Breast epithelium (tissue), 4 donors: ENCODE results near the gene STRADA. TPM values are rescaled to one million over a fixed set of nuclear protein-coding genes. Genes with fewer than 3 reads are reported as not detected.
A peak's percentile ranks its signal among the peaks of the same experiment; 100 is the strongest.

Experiments
- DNase-seq, 2 donors: peaks; one replicate each; pipeline ENCODE4 v3.0.0-alpha.2; 2019; ENCODE audit warnings: low spot score in 2 of 2
- H3K27ac ChIP-seq, 2 donors: fragments of 200-600 bp; sonication (generic) in 1 of 2; one replicate each; pipeline ENCODE4 v1.5.1; 2016 to 2019; ENCODE audit warnings: mild to moderate bottlenecking in 1 of 2
- H3K27me3 ChIP-seq, 2 donors: fragments of 200-600 bp; sonication (generic) in 1 of 2; one replicate each; pipeline versions ENCODE4 v1.5.1 to v1.6.0; 2017 to 2019; ENCODE audit warnings: control low read depth in 1 of 2, mild to moderate bottlenecking in 1 of 2
- H3K36me3 ChIP-seq: fragments of 200-600 bp; one replicate; pipeline ENCODE4 v1.5.1; 2019
- H3K4me1 ChIP-seq, 2 donors: fragments of 200-600 bp; sonication (generic); one replicate each; pipeline ENCODE4 v1.5.1; 2016 to 2019; ENCODE audit warnings: control low read depth in 1 of 2
- H3K4me3 ChIP-seq, 3 donors: fragments of 200-600 bp; sonication (generic); 1 replicate in 2 of 3; 2 replicates in 1 of 3; pipeline ENCODE4 v1.5.1; 2016 to 2019; ENCODE audit warnings: mild to moderate bottlenecking in 3 of 3, moderate library complexity in 2 of 3
- H3K9me3 ChIP-seq, 2 donors: fragments of 200-600 bp; sonication (generic) in 1 of 2; one replicate each; pipeline ENCODE4 v1.5.1; 2016 to 2019; ENCODE audit warnings: control low read depth in 1 of 2
- POLR2A ChIP-seq: fragments of 450-650 bp; IDR thresholded peaks from one replicate; pipeline ENCODE4 v1.6.1; 2016; ENCODE audit warnings: antibody characterized with exemption, mild to moderate bottlenecking, moderate library complexity
- POLR2AphosphoS5 ChIP-seq, 3 donors: sonication (generic); formaldehyde crosslinking; IDR thresholded peaks; one replicate each; pipeline ENCODE4 v1.6.1; 2017; ENCODE audit warnings: antibody characterized with exemption in 3 of 3
- intact Hi-C: fragments of 100-400 bp; cut with DNase I; formaldehyde crosslinking; loops from one replicate; pipeline ENCODE4 v1.15.1; 2023; ENCODE audit warnings: low total_unique reads
- total RNA-seq, 3 donors: library from RNA; depleted of rRNA; stranded (reverse); fragments of >200 nt; gene quantifications; one replicate each; pipeline ENCODE4 v1.1.0, GENCODE V29; 2016
- TF ChIP-seq, protein P1 (sequence below), 3 donors: fragments of 450-650 bp; IDR thresholded peaks; one replicate each; pipeline ENCODE4 v1.5.1; 2016 to 2017; ENCODE audit warnings: antibody characterized with exemption in 3 of 3, mild to moderate bottlenecking in 3 of 3, moderate library complexity in 3 of 3

STRADA gene
- total RNA-seq, 3 donors from 2014 or later = 25.9 to 33.8 (median 26.2) TPM

DNA sequence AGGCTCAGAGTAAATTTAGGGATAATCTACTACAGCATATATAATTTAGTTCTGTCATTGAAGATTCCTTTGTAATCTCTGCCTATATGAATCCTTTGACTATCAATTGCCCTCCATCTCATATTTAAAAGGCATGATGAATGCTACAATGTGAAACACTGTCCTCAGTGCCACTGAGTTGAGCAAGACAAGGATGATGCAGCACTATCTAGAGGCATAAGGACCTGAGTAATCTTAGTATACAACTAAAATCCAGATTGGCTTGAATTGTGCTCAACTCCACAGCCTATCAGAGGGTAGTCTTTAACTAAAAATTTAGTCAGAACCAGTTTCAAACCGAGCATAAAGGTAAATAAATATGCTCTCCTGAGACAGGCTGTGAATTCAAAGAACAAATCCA lies 11.6 kb upstream of the STRADA start:
- intact Hi-C loops = no loop called here
- Histone ChIP-seq H3K4me3 (no peak overlapping the region), H3K4me1 (no peaks in the 10 kb centered on the region), H3K27me3 (no peaks in the 10 kb centered on the region), H3K36me3 (peaks cover 10% of the 10 kb centered on the region), H3K27ac (no peak overlapping the region), H3K9me3 (no peaks in the 10 kb centered on the region)
- TF ChIP-seq POLR2A (no peak), POLR2AphosphoS5 (IDR thresholded peaks at IDR 0.05) (no peak)
- TF ChIP-seq, protein P1, sequence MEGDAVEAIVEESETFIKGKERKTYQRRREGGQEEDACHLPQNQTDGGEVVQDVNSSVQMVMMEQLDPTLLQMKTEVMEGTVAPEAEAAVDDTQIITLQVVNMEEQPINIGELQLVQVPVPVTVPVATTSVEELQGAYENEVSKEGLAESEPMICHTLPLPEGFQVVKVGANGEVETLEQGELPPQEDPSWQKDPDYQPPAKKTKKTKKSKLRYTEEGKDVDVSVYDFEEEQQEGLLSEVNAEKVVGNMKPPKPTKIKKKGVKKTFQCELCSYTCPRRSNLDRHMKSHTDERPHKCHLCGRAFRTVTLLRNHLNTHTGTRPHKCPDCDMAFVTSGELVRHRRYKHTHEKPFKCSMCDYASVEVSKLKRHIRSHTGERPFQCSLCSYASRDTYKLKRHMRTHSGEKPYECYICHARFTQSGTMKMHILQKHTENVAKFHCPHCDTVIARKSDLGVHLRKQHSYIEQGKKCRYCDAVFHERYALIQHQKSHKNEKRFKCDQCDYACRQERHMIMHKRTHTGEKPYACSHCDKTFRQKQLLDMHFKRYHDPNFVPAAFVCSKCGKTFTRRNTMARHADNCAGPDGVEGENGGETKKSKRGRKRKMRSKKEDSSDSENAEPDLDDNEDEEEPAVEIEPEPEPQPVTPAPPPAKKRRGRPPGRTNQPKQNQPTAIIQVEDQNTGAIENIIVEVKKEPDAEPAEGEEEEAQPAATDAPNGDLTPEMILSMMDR (IDR thresholded peaks at IDR 0.05) = no peak
- DNase-seq = no peak

DNA sequence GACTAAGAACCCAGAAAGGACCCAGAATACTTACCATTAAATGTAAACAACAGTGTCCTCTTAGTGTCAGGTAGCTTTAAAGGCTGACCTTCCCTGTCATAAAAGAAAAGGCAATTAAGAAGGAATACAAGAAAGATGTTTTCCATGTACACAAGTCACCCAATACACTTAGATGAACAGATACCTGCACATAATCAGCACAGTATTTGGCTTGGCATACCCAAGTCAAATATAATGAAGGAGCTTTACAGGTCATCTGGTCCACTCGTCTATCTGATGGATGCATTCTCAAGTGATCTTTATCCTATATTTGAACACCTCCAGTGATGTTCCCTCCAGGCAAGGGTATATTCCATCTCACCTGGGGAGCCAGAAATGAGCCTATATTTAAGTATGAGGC lies 11.1 kb upstream of the STRADA start:
- intact Hi-C loops = no loop called here
- no peak overlapping the region for H3K4me3 ChIP-seq
- no peak overlapping the region for H3K27ac ChIP-seq
- peaks cover 10% of the 10 kb centered on the region for H3K36me3 ChIP-seq
- no peak for DNase-seq
- H3K27me3 ChIP-seq = no peaks in the 10 kb centered on the region
- no peak for TF ChIP-seq POLR2A
- no peak for TF ChIP-seq POLR2AphosphoS5 (IDR thresholded peaks at IDR 0.05)
- TF ChIP-seq, protein P1 (IDR thresholded peaks at IDR 0.05) = no peak
- no peaks in the 10 kb centered on the region for H3K4me1 ChIP-seq
- no peaks in the 10 kb centered on the region for H3K9me3 ChIP-seq

GRCh38 chr17:63751806-63752205 lies 10.2 kb upstream of the STRADA start:
- Histone ChIP-seq H3K4me1 (no peaks in the 10 kb centered on the region), H3K27me3 (no peaks in the 10 kb centered on the region), H3K4me3 (no peak overlapping the region), H3K27ac (no peak overlapping the region), H3K9me3 (no peaks in the 10 kb centered on the region), H3K36me3 (peaks cover 10% of the 10 kb centered on the region)
- intact Hi-C loops = no loop called here
- DNase-seq = no peak
- no peak for TF ChIP-seq POLR2A
- TF ChIP-seq POLR2AphosphoS5 (IDR thresholded peaks at IDR 0.05) = no peak
- TF ChIP-seq, protein P1 (IDR thresholded peaks at IDR 0.05) = no peak

DNA sequence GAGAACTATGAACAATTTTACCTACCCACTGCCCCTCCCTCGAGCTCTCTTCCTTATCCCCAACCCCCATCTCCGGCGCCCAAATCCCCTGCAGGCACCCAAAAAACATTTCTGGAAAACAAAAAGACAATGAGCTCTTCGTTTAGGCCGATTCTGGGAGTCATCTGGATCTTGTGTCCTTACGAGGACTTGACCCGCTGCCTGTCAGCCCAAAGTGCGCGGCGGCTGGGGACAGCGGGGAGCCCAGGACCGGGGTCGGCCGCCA lies 524 bp downstream of the STRADA start:
- no peak for TF ChIP-seq POLR2A
- TF ChIP-seq, protein P1 (IDR thresholded peaks at IDR 0.05) = no peak
- TF ChIP-seq POLR2AphosphoS5 (IDR thresholded peaks at IDR 0.05) = no peak
- Histone ChIP-seq H3K4me1 (no peaks in the 10 kb centered on the region), H3K36me3 (no peaks in the 10 kb centered on the region), H3K9me3 (no peaks in the 10 kb centered on the region), H3K27ac (peak overlapping the region; percentile 95 to 98), H3K27me3 (no peaks in the 10 kb centered on the region), H3K4me3 (peak overlapping the region; percentile 82 to 90 (median 83))
- DNase-seq = no peak
- intact Hi-C loops = no loop called here

DNA sequence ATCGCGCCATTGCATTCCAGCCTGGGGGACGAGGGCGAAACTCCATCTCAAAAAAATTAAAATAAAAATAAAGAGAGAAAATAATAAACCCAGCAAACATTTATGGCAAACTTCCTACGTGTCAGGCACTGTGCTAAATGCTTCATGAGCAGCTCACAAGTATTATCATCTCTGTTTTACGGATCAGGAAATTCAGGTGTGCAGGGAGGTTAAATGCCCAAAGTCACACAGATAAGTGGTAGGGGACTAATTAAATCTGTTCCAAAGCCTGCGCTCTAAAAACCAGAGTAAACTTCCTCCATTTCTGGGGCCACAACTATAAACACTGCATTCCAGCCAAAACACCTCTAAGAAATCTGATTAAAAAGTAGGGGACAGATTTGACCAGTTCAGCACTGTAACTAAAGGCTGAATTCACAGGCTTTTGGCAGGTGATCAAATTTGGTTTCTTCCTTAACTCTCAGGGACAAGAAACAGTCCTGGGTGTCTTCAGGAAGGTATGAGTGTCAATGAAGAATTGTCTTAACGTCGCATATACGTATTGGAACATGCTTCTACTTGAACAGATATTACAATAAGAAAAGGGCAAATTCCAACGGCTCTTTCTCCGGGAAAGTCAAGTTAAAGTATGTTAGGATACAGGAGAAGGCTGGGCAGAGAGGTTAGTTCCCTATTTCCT lies 996 bp downstream of the STRADA start:
- Histone ChIP-seq H3K27me3 (no peaks in the 10 kb centered on the region), H3K36me3 (no peaks in the 10 kb centered on the region), H3K27ac (peak overlapping the region; percentile 95 to 98), H3K4me3 (peak overlapping the region; percentile 82 to 90 (median 83)), H3K9me3 (no peaks in the 10 kb centered on the region), H3K4me1 (no peaks in the 10 kb centered on the region)
- intact Hi-C loops = no loop called here
- DNase-seq = no peak
- TF ChIP-seq, protein P1 (IDR thresholded peaks at IDR 0.05) = no peak
- no peak for TF ChIP-seq POLR2A
- TF ChIP-seq POLR2AphosphoS5 (IDR thresholded peaks at IDR 0.05) = no peak
